M059J (cell line): ENCODE data around the gene ZSCAN5B. TPM values are rescaled to one million over a fixed set of nuclear protein-coding genes. Genes with fewer than 3 reads are reported as not detected.

Source experiments
- DNase-seq: peaks from one replicate; pipeline ENCODE4 v3.0.0-alpha.2; 2012; ENCODE audit warnings: low read depth
- total RNA-seq: library from RNA; depleted of rRNA; stranded (reverse); fragments of >200 nt; shearing (Covaris generic); gene quantifications from 2 replicates; pipeline ENCODE4 v1.2.3, GENCODE V29; 2014; rRNA removed

ZSCAN5B gene
- total RNA-seq, 1 experiment from 2014 or later: not detected

- DNase-seq: no peak
Observed at GRCh38 chr19:56144831-56145230, 52.8 kb downstream of the ZSCAN5B start.

GRCh38 chr19:56144376-56144775, 53.2 kb downstream of the ZSCAN5B start:
- no peak for DNase-seq

- no peak for DNase-seq
Observed at GRCh38 chr19:56142897-56143434, 54.6 kb downstream of the ZSCAN5B start.

- DNase-seq: no peak
Observed at GRCh38 chr19:56142087-56142787, 55.3 kb downstream of the ZSCAN5B start.

- no peak for DNase-seq
Observed at GRCh38 chr19:56141417-56141993, 56.1 kb downstream of the ZSCAN5B start.

- DNase-seq: peak; percentile 99
Observed at GRCh38 chr19:56140583-56141416, 56.8 kb downstream of the ZSCAN5B start, which contains the start of gene ZNF444. Gene ZNF444, plus strand, starts transcription at chr19:56141287. Its CDS starts 5,625 bp downstream, at chr19:56146912.

GRCh38 chr19:56139847-56140582, 57.6 kb downstream of the ZSCAN5B start:
- no peak for DNase-seq

Other genes with a start within 250 kb of the ZSCAN5B start
- not detected in 2 replicates for gene NLRP8, start 250.0 kb downstream of the ZSCAN5B start, total RNA-seq
- gene NLRP5, start 211.0 kb downstream of the ZSCAN5B start, total RNA-seq: not detected in 2 replicates
- 3.7 and 15.5 TPM in 2 replicates for gene ZNF787, start 76.5 kb downstream of the ZSCAN5B start, total RNA-seq
- gene ZNF444, start 56.5 kb downstream of the ZSCAN5B start, total RNA-seq: 7.8 and 21.2 TPM in 2 replicates
- not detected in 2 replicates for gene GALP, start 21.8 kb downstream of the ZSCAN5B start, total RNA-seq
- not detected in 2 replicates for gene ZSCAN5C, start 4.5 kb upstream of the ZSCAN5B start, total RNA-seq
- not detected in 2 replicates for gene EDDM13, start 75.0 kb upstream of the ZSCAN5B start, total RNA-seq
- 6.3 and 9.4 TPM in 2 replicates for gene ZSCAN5A, start 117.1 kb upstream of the ZSCAN5B start, total RNA-seq
- 1.4 and 1.8 TPM in 2 replicates for gene ZNF582, start 195.8 kb upstream of the ZSCAN5B start, total RNA-seq
- 6.1 and 7.9 TPM in 2 replicates for gene ZNF583, start 206.5 kb upstream of the ZSCAN5B start, total RNA-seq